ENCODE data around the gene PRKCE. TPM values are rescaled to one million over a fixed set of nuclear protein-coding genes. Genes with fewer than 3 reads are reported as not detected.

The PRKCE gene
- total RNA-seq, 1 experiment from 2014 or later: 21.7 TPM

DNA sequence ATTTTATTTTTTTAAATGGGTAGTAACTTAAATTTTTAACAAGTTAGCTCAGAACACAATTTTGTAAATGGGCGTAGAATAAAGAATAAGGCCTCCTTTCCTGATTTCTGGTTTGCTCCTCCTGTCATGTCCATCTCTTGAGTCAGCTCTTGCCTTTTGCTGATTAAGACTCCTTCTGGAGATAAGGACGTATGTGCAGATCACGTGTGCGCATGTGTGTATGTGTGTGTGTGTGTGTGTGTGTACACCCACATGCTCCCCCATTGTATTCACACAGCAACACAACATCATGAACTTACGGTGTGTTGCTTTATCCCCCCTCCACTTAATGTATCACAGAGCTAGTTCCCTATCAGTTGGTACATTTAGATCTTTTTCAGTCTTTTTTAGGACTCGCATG lies 182.9 kb downstream of the PRKCE start:
- Histone ChIP-seq H3K36me3 (ENCODE audit: low read depth) (no peaks in the 10 kb centered on the region), H3K4me2 (no peak overlapping the region), H3K9me2 (ENCODE audit: insufficient read depth) (no peaks in the 10 kb centered on the region), H3K4me3 (no peak overlapping the region), H3K27me3 (ENCODE audit: insufficient read depth, low read depth) (no peaks in the 10 kb centered on the region), H3F3A (ENCODE audit: insufficient read depth, low read depth) (no peaks in the 10 kb centered on the region), H3K4me1 (replicated peaks; ENCODE audit: insufficient read depth) (no peaks in the 10 kb centered on the region), H3K9me3 (ENCODE audit: insufficient read depth, low read depth) (peaks cover 12% of the 10 kb centered on the region), H4K20me1 (ENCODE audit: insufficient read depth) (no peaks in the 10 kb centered on the region; the same call in none of the 2 replicates), H3K79me2 (ENCODE audit: low read depth) (no peaks in the 10 kb centered on the region), H3K27ac (no peak overlapping the region), H2AFZ (no peak overlapping the region)
- ChIA-PET POLR2A (ENCODE audit: unreplicated experiment) (no interaction called here), CTCF (no interaction called here)
- TF ChIP-seq CTCF (conservative IDR thresholded peaks at IDR 0.05): no peak
- TF ChIP-seq EZH2 (IDR thresholded peaks at IDR 0.05; ENCODE audit: low read depth): no peak
- BruUV-seq (replicated peaks): no TSS peak
- intact Hi-C loops (cut with micrococcal nuclease; ENCODE audit: unreplicated experiment): no loop called here
- DNase-seq: no peak

GRCh38 chr2:45834858-45835257 lies 183.4 kb downstream of the PRKCE start:
- ChIA-PET POLR2A (ENCODE audit: unreplicated experiment) (no interaction called here), CTCF (no interaction called here)
- TF ChIP-seq EZH2 (IDR thresholded peaks at IDR 0.05; ENCODE audit: low read depth) (no peak), CTCF (conservative IDR thresholded peaks at IDR 0.05) (no peak)
- H3K4me2 ChIP-seq: no peak overlapping the region
- BruUV-seq (replicated peaks): no TSS peak
- no peaks in the 10 kb centered on the region for H3K27me3 ChIP-seq (ENCODE audit: insufficient read depth, low read depth)
- H3K9me2 ChIP-seq (ENCODE audit: insufficient read depth): no peaks in the 10 kb centered on the region
- H4K20me1 ChIP-seq (ENCODE audit: insufficient read depth): no peaks in the 10 kb centered on the region; the same call in none of the 2 replicates
- intact Hi-C loops (cut with micrococcal nuclease; ENCODE audit: unreplicated experiment): no loop called here
- peaks cover 12% of the 10 kb centered on the region for H3K9me3 ChIP-seq (ENCODE audit: insufficient read depth, low read depth)
- H3K27ac ChIP-seq: no peak overlapping the region
- no peak for DNase-seq
- H3K79me2 ChIP-seq (ENCODE audit: low read depth): no peaks in the 10 kb centered on the region
- no peaks in the 10 kb centered on the region for H3K4me1 ChIP-seq (replicated peaks; ENCODE audit: insufficient read depth)
- H3K4me3 ChIP-seq: no peak overlapping the region
- H3F3A ChIP-seq (ENCODE audit: insufficient read depth, low read depth): no peaks in the 10 kb centered on the region
- no peaks in the 10 kb centered on the region for H3K36me3 ChIP-seq (ENCODE audit: low read depth)
- no peak overlapping the region for H2AFZ ChIP-seq

DNA sequence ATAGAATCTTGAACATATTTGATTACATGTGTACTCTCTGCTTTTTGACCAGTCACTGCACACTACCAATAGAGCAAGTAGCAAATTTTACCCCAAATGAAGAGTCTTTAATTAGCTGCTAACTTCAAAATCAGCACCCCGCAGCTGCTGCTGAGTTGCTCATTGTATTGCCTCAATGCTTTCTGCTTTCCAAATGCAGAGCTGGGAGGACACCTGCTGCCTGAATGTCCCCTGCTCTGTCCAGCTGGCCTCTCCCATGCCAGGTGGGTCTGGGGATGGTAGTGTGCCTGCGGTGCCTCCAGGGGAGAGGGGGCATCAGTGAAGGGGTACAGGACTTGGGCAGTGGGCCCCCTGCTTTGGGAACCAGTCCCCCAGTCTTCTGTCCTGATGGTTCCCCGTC lies 184.8 kb downstream of the PRKCE start:
- Histone ChIP-seq H3K79me2 (ENCODE audit: low read depth) (no peaks in the 10 kb centered on the region), H3K36me3 (ENCODE audit: low read depth) (no peaks in the 10 kb centered on the region), H3K9me2 (ENCODE audit: insufficient read depth) (no peaks in the 10 kb centered on the region), H3K9me3 (ENCODE audit: insufficient read depth, low read depth) (peaks cover under 1% of the 10 kb centered on the region; the same call in 1 of the 2 replicates), H3F3A (ENCODE audit: insufficient read depth, low read depth) (no peaks in the 10 kb centered on the region), H3K4me2 (no peak overlapping the region), H2AFZ (no peak overlapping the region), H3K4me3 (no peak overlapping the region), H3K27me3 (ENCODE audit: insufficient read depth, low read depth) (no peaks in the 10 kb centered on the region), H3K27ac (no peak overlapping the region), H3K4me1 (replicated peaks; ENCODE audit: insufficient read depth) (no peaks in the 10 kb centered on the region), H4K20me1 (ENCODE audit: insufficient read depth) (no peaks in the 10 kb centered on the region; the same call in none of the 2 replicates)
- no peak for TF ChIP-seq EZH2 (IDR thresholded peaks at IDR 0.05; ENCODE audit: low read depth)
- POLR2A ChIA-PET (ENCODE audit: unreplicated experiment): no interaction called here
- CTCF ChIA-PET: no interaction called here
- intact Hi-C loops (cut with micrococcal nuclease; ENCODE audit: unreplicated experiment): no loop called here
- BruUV-seq (replicated peaks): no TSS peak
- no peak for DNase-seq

- no peak overlapping the region for H3K4me2 ChIP-seq
- POLR2A ChIA-PET (ENCODE audit: unreplicated experiment): no interaction called here
These were observed 185.3 kb downstream of the PRKCE start for GRCh38 chr2:45836740-45837139.

More at GRCh38 chr2:45836740-45837139, 185.3 kb downstream of the PRKCE start:
- no peaks in the 10 kb centered on the region for H3K9me2 ChIP-seq (ENCODE audit: insufficient read depth)
- no peaks in the 10 kb centered on the region for H3K9me3 ChIP-seq (ENCODE audit: insufficient read depth, low read depth)
- no peaks in the 10 kb centered on the region; the same call in none of the 2 replicates for H4K20me1 ChIP-seq (ENCODE audit: insufficient read depth)
- TF ChIP-seq CTCF (conservative IDR thresholded peaks at IDR 0.05) (no peak), EZH2 (IDR thresholded peaks at IDR 0.05; ENCODE audit: low read depth) (no peak)
- no peaks in the 10 kb centered on the region for H3K36me3 ChIP-seq (ENCODE audit: low read depth)
- H2AFZ ChIP-seq: no peak overlapping the region
- intact Hi-C loops (cut with micrococcal nuclease; ENCODE audit: unreplicated experiment): no loop called here
- H3K79me2 ChIP-seq (ENCODE audit: low read depth): no peaks in the 10 kb centered on the region
- no TSS peak for BruUV-seq (replicated peaks)
- H3K27ac ChIP-seq: no peak overlapping the region
- H3K4me3 ChIP-seq: no peak overlapping the region
- H3K27me3 ChIP-seq (ENCODE audit: insufficient read depth, low read depth): no peaks in the 10 kb centered on the region
- H3K4me1 ChIP-seq (replicated peaks; ENCODE audit: insufficient read depth): no peaks in the 10 kb centered on the region
- H3F3A ChIP-seq (ENCODE audit: insufficient read depth, low read depth): 0 out of 2 replicates have a peak, but pooled peaks cover 3% of the 10 kb centered on the region
- no peak for DNase-seq
- CTCF ChIA-PET: no interaction called here
